Measurements from ENCODE around the gene ISM1.

The ISM1 gene

DNA sequence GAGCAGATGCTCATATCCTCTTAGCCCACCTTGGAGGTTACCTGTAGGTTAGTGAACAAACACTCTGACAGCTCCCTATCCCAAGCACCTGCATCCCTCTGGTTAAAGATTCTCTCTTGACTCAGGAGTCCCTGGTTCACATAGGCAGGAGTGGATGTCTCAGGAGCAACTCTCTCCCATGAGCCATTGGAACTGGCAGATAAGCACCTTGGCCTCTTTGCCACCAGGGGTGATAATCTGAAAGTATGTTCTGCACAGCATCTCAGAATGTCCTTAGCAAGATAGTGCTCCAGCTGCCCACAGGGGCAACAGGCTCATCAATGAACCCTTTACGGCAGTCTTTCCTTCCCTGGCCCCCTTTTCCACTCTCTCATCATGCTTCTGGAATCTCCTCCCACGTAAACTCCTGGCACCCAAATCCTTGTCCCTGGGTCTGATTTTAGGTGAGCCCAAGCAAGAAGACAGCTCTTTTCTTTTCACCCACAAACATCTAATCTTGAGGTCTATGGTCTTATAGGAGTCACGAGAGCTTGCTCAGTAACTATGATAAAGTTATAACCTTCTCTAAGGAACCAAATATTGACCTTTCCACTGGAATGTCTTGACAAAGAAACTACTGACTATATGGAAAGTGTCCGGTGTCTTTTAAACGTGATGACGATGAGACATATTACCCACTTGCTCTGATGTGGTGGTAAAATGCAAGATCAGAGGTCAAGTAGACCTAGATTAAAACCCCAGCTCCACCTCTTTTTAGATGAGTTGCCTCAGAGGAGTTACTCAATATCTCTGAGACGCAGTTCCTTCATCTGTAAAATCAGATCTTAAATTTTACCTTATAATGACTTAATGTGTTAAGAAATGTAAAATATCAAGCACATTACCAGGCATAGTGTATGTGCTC, 39.8 kb upstream of the ISM1 start:
- Histone ChIP-seq H3K4me3 (replicated peaks; ENCODE audit: insufficient read depth, low read length) (no peak overlapping the region), H3K27me3 (ENCODE audit: insufficient read depth, poor library complexity, severe bottlenecking) (peaks cover 3% of the 10 kb centered on the region), H3K27ac (replicated peaks) (no peak overlapping the region)
- no peak for DNase-seq (ENCODE audit: low read depth in 1 of 2, low spot score in 1 of 2)
- TF ChIP-seq, protein P1, sequence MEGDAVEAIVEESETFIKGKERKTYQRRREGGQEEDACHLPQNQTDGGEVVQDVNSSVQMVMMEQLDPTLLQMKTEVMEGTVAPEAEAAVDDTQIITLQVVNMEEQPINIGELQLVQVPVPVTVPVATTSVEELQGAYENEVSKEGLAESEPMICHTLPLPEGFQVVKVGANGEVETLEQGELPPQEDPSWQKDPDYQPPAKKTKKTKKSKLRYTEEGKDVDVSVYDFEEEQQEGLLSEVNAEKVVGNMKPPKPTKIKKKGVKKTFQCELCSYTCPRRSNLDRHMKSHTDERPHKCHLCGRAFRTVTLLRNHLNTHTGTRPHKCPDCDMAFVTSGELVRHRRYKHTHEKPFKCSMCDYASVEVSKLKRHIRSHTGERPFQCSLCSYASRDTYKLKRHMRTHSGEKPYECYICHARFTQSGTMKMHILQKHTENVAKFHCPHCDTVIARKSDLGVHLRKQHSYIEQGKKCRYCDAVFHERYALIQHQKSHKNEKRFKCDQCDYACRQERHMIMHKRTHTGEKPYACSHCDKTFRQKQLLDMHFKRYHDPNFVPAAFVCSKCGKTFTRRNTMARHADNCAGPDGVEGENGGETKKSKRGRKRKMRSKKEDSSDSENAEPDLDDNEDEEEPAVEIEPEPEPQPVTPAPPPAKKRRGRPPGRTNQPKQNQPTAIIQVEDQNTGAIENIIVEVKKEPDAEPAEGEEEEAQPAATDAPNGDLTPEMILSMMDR (IDR thresholded peaks at IDR 0.05; ENCODE audit: insufficient read depth, low read length), result no peak
- no peak for TF ChIP-seq GABPA (IDR thresholded peaks at IDR 0.05; ENCODE audit: low read depth)
- no peak for TF ChIP-seq SPI1 (IDR thresholded peaks at IDR 0.05; ENCODE audit: borderline replicate concordance, low read depth)
- no peak for TF ChIP-seq POLR2AphosphoS5 (IDR thresholded peaks at IDR 0.05; ENCODE audit: low read depth)
- TF ChIP-seq, protein P2, sequence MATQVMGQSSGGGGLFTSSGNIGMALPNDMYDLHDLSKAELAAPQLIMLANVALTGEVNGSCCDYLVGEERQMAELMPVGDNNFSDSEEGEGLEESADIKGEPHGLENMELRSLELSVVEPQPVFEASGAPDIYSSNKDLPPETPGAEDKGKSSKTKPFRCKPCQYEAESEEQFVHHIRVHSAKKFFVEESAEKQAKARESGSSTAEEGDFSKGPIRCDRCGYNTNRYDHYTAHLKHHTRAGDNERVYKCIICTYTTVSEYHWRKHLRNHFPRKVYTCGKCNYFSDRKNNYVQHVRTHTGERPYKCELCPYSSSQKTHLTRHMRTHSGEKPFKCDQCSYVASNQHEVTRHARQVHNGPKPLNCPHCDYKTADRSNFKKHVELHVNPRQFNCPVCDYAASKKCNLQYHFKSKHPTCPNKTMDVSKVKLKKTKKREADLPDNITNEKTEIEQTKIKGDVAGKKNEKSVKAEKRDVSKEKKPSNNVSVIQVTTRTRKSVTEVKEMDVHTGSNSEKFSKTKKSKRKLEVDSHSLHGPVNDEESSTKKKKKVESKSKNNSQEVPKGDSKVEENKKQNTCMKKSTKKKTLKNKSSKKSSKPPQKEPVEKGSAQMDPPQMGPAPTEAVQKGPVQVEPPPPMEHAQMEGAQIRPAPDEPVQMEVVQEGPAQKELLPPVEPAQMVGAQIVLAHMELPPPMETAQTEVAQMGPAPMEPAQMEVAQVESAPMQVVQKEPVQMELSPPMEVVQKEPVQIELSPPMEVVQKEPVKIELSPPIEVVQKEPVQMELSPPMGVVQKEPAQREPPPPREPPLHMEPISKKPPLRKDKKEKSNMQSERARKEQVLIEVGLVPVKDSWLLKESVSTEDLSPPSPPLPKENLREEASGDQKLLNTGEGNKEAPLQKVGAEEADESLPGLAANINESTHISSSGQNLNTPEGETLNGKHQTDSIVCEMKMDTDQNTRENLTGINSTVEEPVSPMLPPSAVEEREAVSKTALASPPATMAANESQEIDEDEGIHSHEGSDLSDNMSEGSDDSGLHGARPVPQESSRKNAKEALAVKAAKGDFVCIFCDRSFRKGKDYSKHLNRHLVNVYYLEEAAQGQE (IDR thresholded peaks at IDR 0.05; ENCODE audit: insufficient replicate concordance, low read depth), result no peak

DNA sequence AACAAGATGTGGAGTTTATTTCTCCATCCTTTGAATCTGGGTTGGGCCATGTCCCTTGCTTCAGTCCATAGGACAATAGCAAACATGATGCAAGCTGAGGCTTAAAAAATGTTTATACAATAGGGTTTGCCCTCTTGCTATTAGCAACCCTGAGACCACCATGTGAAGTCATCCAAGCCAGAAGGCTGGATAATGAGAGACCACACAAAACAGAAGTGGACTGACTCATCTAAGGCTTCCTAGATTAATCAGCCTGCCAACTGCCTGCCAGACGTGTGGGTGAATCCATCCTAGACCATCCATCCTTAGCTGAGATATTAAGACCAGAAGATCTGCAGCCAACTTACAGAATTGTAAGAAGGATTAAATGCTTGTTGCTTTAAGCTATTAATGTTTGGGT, 38.1 kb upstream of the ISM1 start:
- no peak overlapping the region for H3K27ac ChIP-seq (replicated peaks)
- no peak for TF ChIP-seq POLR2AphosphoS5 (IDR thresholded peaks at IDR 0.05; ENCODE audit: low read depth)
- TF ChIP-seq, protein P2 (IDR thresholded peaks at IDR 0.05; ENCODE audit: insufficient replicate concordance, low read depth), result no peak
- no peak for TF ChIP-seq GABPA (IDR thresholded peaks at IDR 0.05; ENCODE audit: low read depth)
- TF ChIP-seq SPI1 (IDR thresholded peaks at IDR 0.05; ENCODE audit: borderline replicate concordance, low read depth), result no peak
- TF ChIP-seq, protein P1 (IDR thresholded peaks at IDR 0.05; ENCODE audit: insufficient read depth, low read length), result no peak
- H3K4me3 ChIP-seq (replicated peaks; ENCODE audit: insufficient read depth, low read length), result no peak overlapping the region
- no peaks in the 10 kb centered on the region for H3K27me3 ChIP-seq (ENCODE audit: insufficient read depth, poor library complexity, severe bottlenecking)
- DNase-seq (ENCODE audit: low read depth in 1 of 2, low spot score in 1 of 2), result no peak

DNA sequence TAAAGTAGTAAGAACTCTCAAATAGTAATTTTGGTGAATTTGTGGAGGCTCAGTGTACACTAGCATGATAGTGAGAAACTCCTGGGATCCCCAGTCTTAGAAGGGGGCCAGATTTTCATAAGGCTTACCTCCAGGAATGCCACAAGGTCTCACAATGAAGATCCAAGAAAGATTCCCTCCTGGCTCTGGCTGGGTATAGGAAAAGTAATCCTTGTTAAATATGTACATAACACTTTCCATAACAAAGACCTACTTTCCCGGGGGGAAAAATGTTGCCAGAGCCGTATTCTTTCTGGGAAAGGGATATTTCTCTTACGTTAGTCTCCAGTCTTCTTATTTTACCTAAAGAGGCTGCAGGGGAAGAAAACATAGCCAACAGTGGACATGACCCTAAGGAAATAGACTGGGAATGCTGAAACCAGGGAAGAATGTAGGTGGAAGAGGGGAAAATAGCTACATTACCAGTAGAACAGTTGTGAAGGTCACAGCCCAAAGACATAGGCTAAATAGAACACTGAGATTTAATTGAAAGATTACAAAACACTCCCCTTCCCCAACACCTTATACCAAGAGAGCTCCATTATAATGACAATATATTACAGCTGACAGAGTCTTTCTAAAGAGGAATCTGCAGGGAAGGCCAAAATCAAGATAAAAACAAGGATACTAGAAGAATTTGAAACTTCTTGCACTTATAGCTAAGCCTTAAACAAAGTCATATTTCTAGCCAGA, 34.9 kb upstream of the ISM1 start:
- H3K27ac ChIP-seq (replicated peaks), result no peak overlapping the region
- H3K4me3 ChIP-seq (replicated peaks; ENCODE audit: insufficient read depth, low read length), result no peak overlapping the region
- no peak for DNase-seq (ENCODE audit: low read depth in 1 of 2, low spot score in 1 of 2)
- no peaks in the 10 kb centered on the region for H3K27me3 ChIP-seq (ENCODE audit: insufficient read depth, poor library complexity, severe bottlenecking)
- TF ChIP-seq, protein P1 (IDR thresholded peaks at IDR 0.05; ENCODE audit: insufficient read depth, low read length), result no peak
- TF ChIP-seq GABPA (IDR thresholded peaks at IDR 0.05; ENCODE audit: low read depth) (no peak), SPI1 (IDR thresholded peaks at IDR 0.05; ENCODE audit: borderline replicate concordance, low read depth) (no peak), POLR2AphosphoS5 (IDR thresholded peaks at IDR 0.05; ENCODE audit: low read depth) (no peak)
- TF ChIP-seq, protein P2 (IDR thresholded peaks at IDR 0.05; ENCODE audit: insufficient replicate concordance, low read depth), result no peak

Measured in HL-60 (cell line).